Measurements from ENCODE around the gene CHPF2. TPM values are rescaled to one million over a fixed set of nuclear protein-coding genes. Genes with fewer than 3 reads are reported as not detected.
A peak's percentile ranks its signal among the peaks of the same experiment; 100 is the strongest.

The CHPF2 gene
- total RNA-seq, 2 donors from 2014 or later, result 40.2 to 72.9 TPM

DNA sequence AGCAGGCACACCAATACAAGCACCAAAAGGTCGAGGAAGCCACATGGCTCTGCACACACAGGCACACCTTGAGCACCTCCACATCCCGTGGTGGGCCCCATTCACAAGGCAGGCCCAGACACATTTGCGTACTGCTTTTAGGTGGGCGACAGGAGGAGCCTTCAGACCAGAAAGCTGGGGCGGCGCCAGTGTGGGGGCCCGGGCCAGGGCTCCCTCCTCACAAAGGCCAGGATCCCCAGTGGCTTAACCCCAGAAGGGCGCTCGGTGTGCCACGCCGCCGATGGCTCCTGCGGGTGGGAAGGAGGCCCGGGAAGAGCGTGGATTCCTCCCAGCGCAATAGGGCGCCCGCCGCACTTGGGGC is 19.0 kb downstream of the CHPF2 start:
- no peaks in the 10 kb centered on the region for H3K27me3 ChIP-seq (replicated peaks; ENCODE audit: insufficient read depth)
- H3K9me3 ChIP-seq, result no peaks in the 10 kb centered on the region
- no peaks in the 10 kb centered on the region for H3K4me1 ChIP-seq (replicated peaks)
- H3K4me3 ChIP-seq, result peak overlapping the region; percentile 45
- intact Hi-C loops (cut with DNase I), result loop anchor here (5.0 kb wide), 1 partner anchor 91 kb away; the partner anchor contains the start of gene NUB1
- TF ChIP-seq CTCF (IDR thresholded peaks at IDR 0.05) (no peak), POLR2AphosphoS5 (IDR thresholded peaks at IDR 0.05) (no peak), POLR2A (IDR thresholded peaks at IDR 0.05) (no peak)
- H3K27ac ChIP-seq, result peak overlapping the region; percentile 84 to 87
- H3K36me3 ChIP-seq, result no peaks in the 10 kb centered on the region
- DNase-seq (ENCODE audit: low spot score), result no peak
- WGBS, result 2% methylated on average over 16 of the region's 19 CpGs

GRCh38 chr7:151251689-151252560 is 19.6 kb downstream of the CHPF2 start:
- Histone ChIP-seq H3K27ac (peak overlapping the region; percentile 84 to 87), H3K4me3 (peak overlapping the region; percentile 45), H3K27me3 (replicated peaks; ENCODE audit: insufficient read depth) (no peaks in the 10 kb centered on the region), H3K36me3 (no peaks in the 10 kb centered on the region), H3K9me3 (no peaks in the 10 kb centered on the region), H3K4me1 (replicated peaks) (no peaks in the 10 kb centered on the region)
- TF ChIP-seq CTCF (IDR thresholded peaks at IDR 0.05) (no peak), POLR2AphosphoS5 (IDR thresholded peaks at IDR 0.05) (peak; percentile 21), POLR2A (IDR thresholded peaks at IDR 0.05) (peak; percentile 20)
- no peak for DNase-seq (ENCODE audit: low spot score)
- 2% methylated on average over 45 of the region's 79 CpGs for WGBS
- intact Hi-C loops (cut with DNase I), result loop anchor here (5.0 kb wide), 1 partner anchor 90 kb away; the partner anchor contains the start of gene NUB1

- H3K27ac ChIP-seq, result peak overlapping the region; percentile 84 to 87
- intact Hi-C loops (cut with DNase I), result loop anchor here (5.0 kb wide), 1 partner anchor 90 kb away; the partner anchor contains the start of gene NUB1
- no peaks in the 10 kb centered on the region for H3K36me3 ChIP-seq
- no peaks in the 10 kb centered on the region for H3K27me3 ChIP-seq (replicated peaks; ENCODE audit: insufficient read depth)
- no peaks in the 10 kb centered on the region for H3K9me3 ChIP-seq
- no peaks in the 10 kb centered on the region for H3K4me1 ChIP-seq (replicated peaks)
- no peak for DNase-seq (ENCODE audit: low spot score)
- 32% methylated on average over 9 of the region's 9 CpGs for whole genome bisulfite sequencing
- TF ChIP-seq CTCF (IDR thresholded peaks at IDR 0.05) (no peak), POLR2A (IDR thresholded peaks at IDR 0.05) (no peak), POLR2AphosphoS5 (IDR thresholded peaks at IDR 0.05) (no peak)
- peak overlapping the region; percentile 45 for H3K4me3 ChIP-seq
These were observed 20.2 kb downstream of the CHPF2 start for GRCh38 chr7:151252561-151252835.

- no peak overlapping the region for H3K4me3 ChIP-seq
- peak overlapping the region; percentile 84 to 87 for H3K27ac ChIP-seq
- no peak for DNase-seq (ENCODE audit: low spot score)
- WGBS, result 53% methylated on average over 17 of the region's 17 CpGs
- H3K4me1 ChIP-seq (replicated peaks), result no peaks in the 10 kb centered on the region
- H3K9me3 ChIP-seq, result no peaks in the 10 kb centered on the region
- no peaks in the 10 kb centered on the region for H3K27me3 ChIP-seq (replicated peaks; ENCODE audit: insufficient read depth)
- no peaks in the 10 kb centered on the region for H3K36me3 ChIP-seq
- intact Hi-C loops (cut with DNase I), result loop anchor here (5.0 kb wide), 1 partner anchor 89 kb away; the partner anchor contains the start of gene NUB1
- TF ChIP-seq CTCF (IDR thresholded peaks at IDR 0.05) (no peak), POLR2AphosphoS5 (IDR thresholded peaks at IDR 0.05) (no peak), POLR2A (IDR thresholded peaks at IDR 0.05) (no peak)
These were observed 20.9 kb downstream of the CHPF2 start for GRCh38 chr7:151252961-151253711.

All from prostate gland (tissue), 2 donors.